HFF-Myc (cell line): ENCODE measurements around the gene CAMK1D.

Experiments
- DNase-seq: peaks from one replicate; pipeline ENCODE4 v3.0.0-alpha.2; 2011; ENCODE audit warnings: low read depth; ENCODE audit errors: extremely low read depth
- H3K4me3 ChIP-seq: replicated peaks from 2 replicates; pipeline ENCODE4 v1.5.1; 2011; ENCODE audit warnings: low read depth, mild to moderate bottlenecking, control low read depth, low read length
- CTCF ChIP-seq: IDR thresholded peaks from 2 replicates; pipeline ENCODE4 v1.5.1; 2012; ENCODE audit warnings: mild to moderate bottlenecking, low read depth, low read length, control low read depth; ENCODE audit errors: missing control alignments

Gene CAMK1D

GRCh38 chr10:12876266-12876665, 526.9 kb downstream of the CAMK1D start:
- no peak for DNase-seq
- no peak overlapping the region for H3K4me3 ChIP-seq

GRCh38 chr10:12877150-12877549, 527.8 kb downstream of the CAMK1D start:
- no peak for TF ChIP-seq CTCF
- no peak for DNase-seq
- H3K4me3 ChIP-seq: no peak overlapping the region

More at GRCh38 chr10:12876266-12876665, 526.9 kb downstream of the CAMK1D start:
- no peak for TF ChIP-seq CTCF

GRCh38 chr10:12880423-12880822, 531.1 kb downstream of the CAMK1D start:
- no peak for DNase-seq
- no peak for TF ChIP-seq CTCF
- no peak overlapping the region for H3K4me3 ChIP-seq

GRCh38 chr10:12884851-12885250, 535.5 kb downstream of the CAMK1D start:
- no peak for DNase-seq
- no peak for TF ChIP-seq CTCF
- no peak overlapping the region for H3K4me3 ChIP-seq
